Right ventricle myocardium superior (tissue), 1 donor: ENCODE results near the gene SOHLH2. TPM values are rescaled to one million over a fixed set of nuclear protein-coding genes. Genes with fewer than 3 reads are reported as not detected.
A peak's percentile ranks its signal among the peaks of the same experiment; 100 is the strongest.

Experiments used
- ATAC-seq: fragments of 200-7000 bp; cut with Tn5 transposase; one replicate; pipeline ENCODE4 v1.9.1; 2020; ENCODE audit warnings: mild to moderate bottlenecking; ENCODE audit not compliant: poor library complexity
- DNase-seq: peaks from one replicate; pipeline ENCODE4 v3.0.0-alpha.2; 2020
- intact Hi-C: fragments of 100-400 bp; cut with DNase I; formaldehyde crosslinking; loops from one replicate; pipeline ENCODE4 v1.11.2; 2022
- total RNA-seq: library from RNA; stranded (reverse); fragmentation: NEBNext Ultra II Directional; extraction: Animal tissue kit (Norgen Biotek cat#: 25700); gene quantifications from one replicate; pipeline ENCODE4 v1.2.1, GENCODE V29; 2021
- donor health status: DM: no; HTN: yes; CAD: no; lungs with severe emphysema.

Gene SOHLH2
- total RNA-seq, 1 donor from 2014 or later, result not detected

GRCh38 chr13:36143738-36144137 is 70.6 kb downstream of the SOHLH2 start:
- intact Hi-C loops, result no loop called here
- ATAC-seq (no peak), DNase-seq (no peak)

GRCh38 chr13:36142735-36143134 is 71.6 kb downstream of the SOHLH2 start:
- intact Hi-C loops, result no loop called here
- ATAC-seq, result no peak

DNA sequence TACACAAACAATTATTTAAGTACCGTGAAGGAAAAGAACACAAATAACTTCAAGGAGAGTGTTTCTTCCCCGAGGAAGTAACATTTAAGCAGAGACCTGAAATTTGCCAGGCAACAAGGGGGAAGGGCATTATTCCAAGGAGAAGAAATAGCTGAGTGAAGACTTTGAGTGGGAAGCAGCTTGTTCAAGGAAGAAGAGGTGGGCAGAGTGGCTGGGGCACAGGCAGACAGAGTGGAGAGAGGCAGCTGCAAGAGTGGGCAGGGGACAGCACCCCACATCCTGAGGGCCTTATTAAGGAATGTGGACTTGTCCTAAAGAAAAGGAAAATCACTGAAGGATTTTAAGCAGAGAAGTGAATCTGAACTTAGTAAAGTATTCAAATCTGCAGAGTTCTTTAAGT is 78.5 kb downstream of the SOHLH2 start:
- intact Hi-C loops, result no loop called here
- DNase-seq (no peak), ATAC-seq (no peak)

More at GRCh38 chr13:36142735-36143134, 71.6 kb downstream of the SOHLH2 start:
- no peak for DNase-seq

DNA sequence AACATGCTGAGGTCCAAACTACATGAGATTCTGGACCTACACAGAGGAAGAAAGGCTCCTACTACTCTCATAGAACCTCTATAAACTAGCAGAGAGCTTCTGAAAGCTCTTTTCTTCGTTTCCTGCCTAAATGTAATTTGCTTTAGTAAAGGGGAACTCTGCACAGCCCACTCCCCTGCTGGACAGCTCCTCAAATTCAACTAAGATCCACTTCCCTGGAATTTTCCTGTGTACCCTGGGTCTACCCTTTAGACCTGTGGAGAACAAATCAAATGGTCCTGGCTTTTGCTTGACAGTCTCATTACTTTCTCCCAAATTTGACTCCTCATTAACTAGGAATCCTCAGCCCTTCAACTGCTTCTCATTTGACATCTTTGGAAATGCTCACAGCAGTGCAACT is 79.7 kb downstream of the SOHLH2 start:
- intact Hi-C loops, result no loop called here
- ATAC-seq, result no peak
- DNase-seq, result no peak

GRCh38 chr13:36133950-36134626 is 80.3 kb downstream of the SOHLH2 start:
- ATAC-seq (no peak), DNase-seq (no peak)
- intact Hi-C loops, result no loop called here

DNA sequence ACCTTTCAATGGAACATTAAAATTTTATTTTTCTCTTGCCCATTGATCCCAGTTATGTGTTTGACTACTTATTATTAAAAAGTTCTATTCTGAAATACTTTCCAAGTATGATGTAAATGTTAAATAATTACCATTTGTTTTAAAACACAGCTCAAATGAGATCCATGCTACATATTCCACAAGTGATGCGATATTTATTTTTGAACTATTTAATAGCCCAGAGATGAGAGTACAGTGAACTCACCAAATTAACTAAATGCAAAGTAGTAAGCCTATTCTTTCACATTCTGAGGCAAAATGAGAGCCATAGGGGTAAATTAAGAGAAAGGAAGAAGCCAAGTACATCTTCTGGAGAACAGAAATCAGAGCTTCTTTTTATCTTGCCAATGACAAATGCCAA is 82.0 kb downstream of the SOHLH2 start:
- no peak for ATAC-seq
- intact Hi-C loops, result no loop called here
- DNase-seq, result no peak

- peak; percentile 83 for DNase-seq
- intact Hi-C loops, result no loop called here
- ATAC-seq, result peak; percentile 81
Measured at GRCh38 chr13:36131931-36132297, 82.4 kb downstream of the SOHLH2 start.

DNA sequence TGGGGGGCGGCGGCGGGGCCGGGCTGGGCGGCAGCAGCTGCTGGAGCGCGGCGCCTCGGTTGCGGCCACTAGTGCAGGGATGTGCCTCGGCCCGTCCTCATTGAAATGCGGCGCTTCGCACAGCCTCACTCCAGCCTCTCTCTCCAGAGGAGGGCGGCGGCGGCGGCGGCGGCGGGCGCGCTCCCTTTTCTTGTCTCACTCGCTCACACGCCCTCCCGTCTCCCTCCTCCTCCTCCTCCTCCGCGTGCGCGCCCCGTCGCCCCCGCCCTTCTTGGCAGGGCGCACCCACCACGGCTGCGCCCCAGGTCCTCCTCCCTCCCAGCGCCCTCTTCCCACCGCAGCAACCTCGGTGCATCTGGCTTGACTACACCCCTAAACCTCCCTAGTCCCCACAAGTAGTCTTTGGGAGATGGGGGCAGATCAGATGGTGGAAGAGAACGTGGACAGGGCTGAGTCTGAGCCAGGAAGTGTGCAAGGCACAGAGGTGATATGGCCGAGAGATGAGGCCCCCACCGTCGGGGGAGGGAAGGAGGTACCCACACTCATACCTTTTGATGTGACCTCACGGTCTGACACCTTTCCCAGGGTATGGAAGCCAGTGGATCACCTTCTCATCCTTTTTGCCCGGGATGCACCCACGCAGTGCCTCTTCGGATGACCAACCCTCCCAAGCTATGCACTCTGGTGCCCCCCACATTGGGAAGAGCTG is 83.0 kb downstream of the SOHLH2 start, which contains the start of gene DCLK1:
Gene DCLK1 (minus strand): TSS at position 161 of the 709 bp plus-strand sequence.
- DNase-seq (peak; percentile 88), ATAC-seq (peak; percentile 89)
- intact Hi-C loops, result no loop called here

GRCh38 chr13:36130552-36131221 is 83.7 kb downstream of the SOHLH2 start:
- ATAC-seq (no peak), DNase-seq (peak; percentile 60)
- intact Hi-C loops, result no loop called here

- DNase-seq, result no peak
- ATAC-seq, result no peak
- intact Hi-C loops, result no loop called here
Measured at GRCh38 chr13:36130193-36130551, 84.2 kb downstream of the SOHLH2 start.

DNA sequence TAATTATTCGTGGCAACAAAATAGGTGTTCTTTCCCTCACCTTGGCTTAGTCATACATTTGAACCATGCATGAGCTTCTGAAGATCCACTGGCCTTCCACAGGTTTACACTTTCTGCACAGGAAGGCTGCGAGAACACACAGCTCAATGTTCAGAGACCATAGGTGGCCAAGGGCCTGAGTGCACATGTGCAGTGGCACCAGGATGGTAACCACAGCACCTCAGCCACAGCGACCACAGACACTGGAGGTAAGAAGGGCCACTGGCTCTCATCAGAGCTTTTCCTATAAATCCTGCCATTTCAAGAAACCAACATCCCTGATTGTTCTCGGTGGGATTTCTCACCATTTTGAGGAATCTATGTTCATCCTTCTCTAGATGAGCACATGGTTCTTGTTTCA is 84.8 kb downstream of the SOHLH2 start:
- intact Hi-C loops, result loop anchor here (10.0 kb wide), 1 partner anchor 145 kb away; no protein-coding TSS in a partner anchor
- ATAC-seq (no peak), DNase-seq (no peak)

- intact Hi-C loops, result loop anchor here (10.0 kb wide), 1 partner anchor 142 kb away; no protein-coding TSS in a partner anchor
- ATAC-seq (no peak), DNase-seq (no peak)
Measured at GRCh38 chr13:36126491-36126890, 87.9 kb downstream of the SOHLH2 start.

- ATAC-seq (no peak), DNase-seq (no peak)
- intact Hi-C loops, result loop anchor here (10.0 kb wide), 1 partner anchor 141 kb away; no protein-coding TSS in a partner anchor
Measured at GRCh38 chr13:36125841-36126240, 88.5 kb downstream of the SOHLH2 start.

DNA sequence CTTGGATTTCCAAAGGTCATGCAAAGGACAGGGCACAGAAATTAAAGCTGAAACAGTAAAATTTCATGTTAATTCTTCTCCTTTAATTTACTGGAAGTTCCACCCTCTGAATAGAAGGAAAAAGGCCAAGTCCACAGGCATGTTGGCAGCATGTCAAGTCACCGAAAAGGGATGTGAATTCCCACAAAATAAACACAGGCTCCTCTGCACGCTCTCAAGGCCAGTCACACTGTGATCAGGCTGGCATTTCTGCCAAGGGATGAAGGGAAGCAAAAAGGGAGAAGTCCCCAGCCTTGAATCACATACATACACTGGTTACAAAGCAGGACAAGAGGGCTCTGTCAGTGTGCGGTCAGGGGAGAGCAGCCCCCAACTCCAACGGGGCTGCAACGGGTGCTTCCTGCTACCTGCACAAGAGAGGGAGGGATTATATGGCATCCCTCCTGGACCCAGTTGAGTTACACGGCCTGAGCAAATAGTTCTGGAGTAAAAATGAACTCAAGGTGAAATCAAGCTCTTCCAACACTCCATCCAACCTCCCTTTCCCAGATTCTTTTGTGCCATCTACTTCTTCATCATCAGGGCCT is 90.0 kb downstream of the SOHLH2 start:
- ATAC-seq (peak; percentile 38), DNase-seq (no peak)
- intact Hi-C loops, result loop anchor here (10.0 kb wide), 1 partner anchor 140 kb away; no protein-coding TSS in a partner anchor

Other genes starting within 250 kb of the SOHLH2 start
- gene DCLK1, start 83.2 kb downstream of the SOHLH2 start, total RNA-seq, result 12.7 TPM
- 0.08 TPM for gene CCDC169, start 83.3 kb upstream of the SOHLH2 start, total RNA-seq
- gene SPART, start 131.8 kb upstream of the SOHLH2 start, total RNA-seq, result 35.2 TPM
- gene CCNA1, start 217.9 kb upstream of the SOHLH2 start, total RNA-seq, result not detected